Hepatocyte (in vitro differentiated cells): ENCODE measurements around the gene UBQLN1. TPM values are rescaled to one million over a fixed set of nuclear protein-coding genes. Genes with fewer than 3 reads are reported as not detected.
"Not testable (repeated sequence)": the region's sequence is repeated elsewhere in the genome, so short reads cannot be mapped to it uniquely, and the experiment has no call there.

Source experiments
- DNase-seq: peaks from one replicate; pipeline ENCODE4 v3.0.0-alpha.2; 2016; ENCODE audit warnings: low spot score
- H2AFZ ChIP-seq: fragments of 200-600 bp; sonication (generic); 2 replicates; pipeline ENCODE4 v1.6.0; 2016; ENCODE audit warnings: antibody characterized with exemption, mild to moderate bottlenecking
- H3K27ac ChIP-seq: fragments of 200-600 bp; sonication (generic); 2 replicates; pipeline ENCODE4 v1.5.1; 2016; ENCODE audit warnings: mild to moderate bottlenecking
- H3K27me3 ChIP-seq: fragments of 200-600 bp; sonication (generic); 2 replicates; pipeline ENCODE4 v1.6.1; 2016
- H3K36me3 ChIP-seq: fragments of 200-600 bp; sonication (generic); replicated peaks from 2 replicates; pipeline ENCODE4 v1.5.1; 2016; ENCODE audit warnings: low read depth; ENCODE audit not compliant: insufficient read depth
- H3K4me1 ChIP-seq: fragments of 200-600 bp; sonication (generic); 2 replicates; pipeline ENCODE4 v1.5.1; 2016; ENCODE audit warnings: mild to moderate bottlenecking, moderate library complexity; ENCODE audit not compliant: insufficient read depth
- H3K4me2 ChIP-seq: fragments of 200-600 bp; sonication (generic); 2 replicates; pipeline ENCODE4 v1.6.0; 2016
- H3K4me3 ChIP-seq: fragments of 200-600 bp; sonication (generic); 2 replicates; pipeline ENCODE4 v1.5.1; 2016; ENCODE audit warnings: mild to moderate bottlenecking
- H3K79me2 ChIP-seq: fragments of 200-600 bp; sonication (generic); 2 replicates; pipeline ENCODE4 v1.6.0; 2017; ENCODE audit warnings: mild to moderate bottlenecking
- H3K9me2 ChIP-seq: fragments of 200-600 bp; sonication (generic); replicated peaks from 2 replicates; pipeline ENCODE4 v1.6.0; 2017; ENCODE audit warnings: mild to moderate bottlenecking; ENCODE audit not compliant: insufficient read depth
- H3K9me3 ChIP-seq: fragments of 200-600 bp; sonication (generic); 2 replicates; pipeline ENCODE4 v1.5.1; 2016; ENCODE audit warnings: low read depth, mild to moderate bottlenecking
- H4K20me1 ChIP-seq: fragments of 200-600 bp; sonication (generic); 2 replicates; pipeline ENCODE4 v1.6.0; 2016; ENCODE audit warnings: mild to moderate bottlenecking; ENCODE audit not compliant: insufficient read depth, poor library complexity, severe bottlenecking
- CTCF ChIP-seq: fragments of 200-600 bp; sonication (generic); IDR thresholded peaks from 2 replicates; pipeline ENCODE4 v1.5.1; 2016; ENCODE audit warnings: antibody characterized with exemption, mild to moderate bottlenecking; ENCODE audit not compliant: poor library complexity
- EZH2 ChIP-seq: fragments of 200-600 bp; sonication (generic); IDR thresholded peaks from 2 replicates; pipeline ENCODE4 v1.6.1; 2016; ENCODE audit warnings: antibody characterized with exemption, mild to moderate bottlenecking, borderline replicate concordance
- EZH2phosphoT487 ChIP-seq: fragments of 200-600 bp; sonication (generic); IDR thresholded peaks from one replicate; pipeline ENCODE4 v1.6.1; 2018; ENCODE audit warnings: antibody characterized with exemption, mild to moderate bottlenecking, low read depth, moderate library complexity; ENCODE audit not compliant: unreplicated experiment, severe bottlenecking
- WGBS: methylation state at CpG from one replicate; pipeline ENCODE4 v1.1.6; 2016; ENCODE audit warnings: low lambda C conversion rate; ENCODE audit errors: missing lambda C conversion rate; 5-methylcytosine and 5-hydroxymethylcytosine counted together
- polyA plus RNA-seq: library from polyadenylated mRNA; unstranded; fragments of >200 nt; fragmentation: Nextera tagmentation; extraction: Ambion mirVana; gene quantifications from 2 replicates; pipeline ENCODE4 v1.2.1, GENCODE V29; 2016
- total RNA-seq: library from RNA; depleted of rRNA; stranded (reverse); fragments of >200 nt; gene quantifications from 2 replicates; pipeline ENCODE4 v1.2.3, GENCODE V29; 2014

UBQLN1 gene
- total and polyA plus RNA-seq, 2 experiments from 2014 or later: 42.6 to 97.1 TPM

DNA sequence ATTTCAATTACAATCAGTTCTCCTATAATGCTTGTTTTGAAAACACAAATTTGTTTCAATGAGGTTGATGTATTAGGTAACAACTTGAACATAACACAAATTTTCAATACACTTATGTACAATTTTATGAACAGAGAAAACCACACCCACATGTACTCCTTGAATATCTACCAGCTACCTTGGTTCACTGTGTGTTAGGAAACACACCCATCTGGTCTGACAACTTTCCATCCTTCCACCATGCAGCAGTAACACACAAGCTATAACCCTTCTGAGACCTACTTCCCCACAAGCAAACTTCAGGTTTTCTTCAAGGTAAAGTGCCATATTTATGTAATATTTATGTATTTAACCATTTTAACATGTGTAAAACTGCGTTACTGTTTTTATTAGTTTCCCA lies 36.4 kb upstream of the UBQLN1 start:
- 85% methylated on average over 1 of the region's 1 CpG for WGBS
- no peak for TF ChIP-seq EZH2phosphoT487
- no peak for TF ChIP-seq EZH2
- TF ChIP-seq CTCF: no peak

DNA sequence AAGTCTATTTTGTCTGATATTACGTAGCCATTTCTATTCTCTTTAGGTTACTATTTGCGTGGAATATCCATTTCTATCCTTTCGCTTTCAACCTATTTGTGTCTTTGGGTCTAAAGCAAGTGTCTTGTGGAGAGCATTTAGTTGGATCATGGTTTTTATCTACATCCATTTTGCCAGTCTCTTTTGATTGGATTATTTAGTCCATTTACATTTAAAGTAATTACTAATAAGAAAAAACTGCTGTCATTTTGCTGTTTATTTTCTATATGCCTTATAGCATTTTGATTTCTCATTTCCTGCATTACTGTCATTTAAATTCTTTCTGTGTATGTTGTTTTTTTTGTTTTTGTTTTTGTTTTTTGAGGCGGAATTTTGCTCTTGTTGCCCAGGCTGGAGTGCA lies 26.0 kb upstream of the UBQLN1 start:
- Histone ChIP-seq H3K9me3 (no peaks in the 10 kb centered on the region), H3K79me2 (no peaks in the 10 kb centered on the region), H3K9me2 (no peaks in the 10 kb centered on the region)

More for the DNA sequence above, 36.4 kb upstream of the UBQLN1 start:
- no peak overlapping the region for H3K4me2 ChIP-seq
- no peaks in the 10 kb centered on the region for H3K4me1 ChIP-seq
- H3K9me3 ChIP-seq: no peaks in the 10 kb centered on the region
- no peak overlapping the region for H2AFZ ChIP-seq
- H3K27me3 ChIP-seq: no peaks in the 10 kb centered on the region
- DNase-seq: peak; percentile 10
- H4K20me1 ChIP-seq: no peaks in the 10 kb centered on the region
- no peak overlapping the region for H3K4me3 ChIP-seq
- no peaks in the 10 kb centered on the region for H3K36me3 ChIP-seq
- H3K27ac ChIP-seq: no peak overlapping the region
- H3K9me2 ChIP-seq: no peaks in the 10 kb centered on the region
- H3K79me2 ChIP-seq: no peaks in the 10 kb centered on the region

GRCh38 chr9:83728591-83729368 lies 21.0 kb upstream of the UBQLN1 start:
- H3K4me2 ChIP-seq, H3K79me2 ChIP-seq, DNase-seq, H4K20me1 ChIP-seq, H2AFZ ChIP-seq, H3K36me3 ChIP-seq, H3K4me1 ChIP-seq, H3K4me3 ChIP-seq, H3K9me2 ChIP-seq, H3K27me3 ChIP-seq, H3K9me3 ChIP-seq, H3K27ac ChIP-seq: not testable (repeated sequence)
- 87% methylated on average over 11 of the region's 22 CpGs for WGBS

More for the DNA sequence above, 26.0 kb upstream of the UBQLN1 start:
- TF ChIP-seq EZH2phosphoT487 (no peak), EZH2 (no peak), CTCF (no peak)
- no peak overlapping the region for H2AFZ ChIP-seq
- H3K27me3 ChIP-seq: no peaks in the 10 kb centered on the region
- 95% methylated on average over 4 of the region's 4 CpGs for WGBS
- H3K36me3 ChIP-seq: no peaks in the 10 kb centered on the region
- H3K4me2 ChIP-seq: no peak overlapping the region
- no peak overlapping the region for H3K4me3 ChIP-seq
- H3K27ac ChIP-seq: no peak overlapping the region
- no peaks in the 10 kb centered on the region for H4K20me1 ChIP-seq
- no peak for DNase-seq
- H3K4me1 ChIP-seq: no peaks in the 10 kb centered on the region

DNA sequence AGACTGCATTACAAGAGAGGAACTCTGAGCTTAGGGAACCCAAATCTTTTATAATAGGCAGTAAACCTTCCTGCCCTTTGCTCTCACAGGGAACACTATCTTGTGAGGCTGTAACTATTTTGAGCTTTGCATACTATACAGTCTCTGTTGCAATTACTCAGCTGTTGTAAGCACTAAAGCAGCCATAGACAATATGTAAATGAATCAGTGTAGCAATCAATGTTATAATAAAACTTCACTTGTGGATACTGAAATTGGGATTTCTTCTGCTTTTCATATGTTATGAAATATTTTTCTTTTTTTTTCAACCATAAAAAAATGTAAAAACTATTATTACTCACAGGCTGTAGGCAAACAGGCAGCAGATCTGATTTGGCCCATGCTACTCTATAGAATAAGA lies 16.7 kb upstream of the UBQLN1 start:
- no peaks in the 10 kb centered on the region for H4K20me1 ChIP-seq
- no peak overlapping the region for H3K4me3 ChIP-seq
- H3K9me2 ChIP-seq: no peaks in the 10 kb centered on the region
- no peaks in the 10 kb centered on the region for H3K4me1 ChIP-seq
- DNase-seq: no peak
- no peaks in the 10 kb centered on the region for H3K79me2 ChIP-seq
- H3K27me3 ChIP-seq: no peaks in the 10 kb centered on the region
- H3K27ac ChIP-seq: no peak overlapping the region
- no peak overlapping the region for H2AFZ ChIP-seq
- no peaks in the 10 kb centered on the region for H3K36me3 ChIP-seq
- H3K4me2 ChIP-seq: no peak overlapping the region
- H3K9me3 ChIP-seq: no peaks in the 10 kb centered on the region
- TF ChIP-seq EZH2phosphoT487 (no peak), CTCF (no peak), EZH2 (no peak)
